HUES48 (cell line): Measurements from ENCODE around the gene ZNF213.
A peak's percentile ranks its signal among the peaks of the same experiment; 100 is the strongest.

Experiments used
- H3K27ac ChIP-seq: one replicate; pipeline ENCODE4 v1.7.0; 2013; ENCODE audit warnings: low read depth, low read length, inconsistent platforms
- H3K27me3 ChIP-seq: 2 replicates; pipeline ENCODE4 v1.6.1; 2013; ENCODE audit warnings: mild to moderate bottlenecking, low read length; ENCODE audit not compliant: control insufficient read depth, insufficient read depth
- H3K36me3 ChIP-seq: 2 replicates; pipeline ENCODE4 v1.6.1; 2013; ENCODE audit warnings: low read length; ENCODE audit not compliant: control insufficient read depth, insufficient read depth
- H3K4me1 ChIP-seq: 2 replicates; pipeline ENCODE4 v1.6.1; 2013; ENCODE audit warnings: mild to moderate bottlenecking, low read length; ENCODE audit not compliant: control insufficient read depth, insufficient read depth
- H3K4me3 ChIP-seq: 2 replicates; pipeline ENCODE4 v1.5.1; 2013; ENCODE audit warnings: mild to moderate bottlenecking, low read depth, low read length
- H3K9ac ChIP-seq: 2 replicates; pipeline ENCODE4 v1.6.1; 2013; ENCODE audit warnings: mild to moderate bottlenecking, low read depth, low read length, moderate library complexity
- H3K9me3 ChIP-seq: 2 replicates; pipeline ENCODE4 v1.6.1; 2013; ENCODE audit warnings: low read length; ENCODE audit not compliant: control insufficient read depth, insufficient read depth

ZNF213 gene

GRCh38 chr16:3094289-3095027, 40.4 kb upstream of the ZNF213 start:
- Histone ChIP-seq H3K4me1 (peaks cover 18% of the 10 kb centered on the region), H3K36me3 (peaks cover 60% of the 10 kb centered on the region), H3K27ac (no peak overlapping the region)

GRCh38 chr16:3095869-3096268, 39.0 kb upstream of the ZNF213 start:
- Histone ChIP-seq H3K36me3 (peaks cover 47% of the 10 kb centered on the region), H3K4me1 (peaks cover 26% of the 10 kb centered on the region), H3K27ac (peak overlapping the region; percentile 41), H3K9me3 (no peaks in the 10 kb centered on the region), H3K4me3 (no peak overlapping the region), H3K9ac (no peak overlapping the region), H3K27me3 (no peaks in the 10 kb centered on the region)

More at GRCh38 chr16:3094289-3095027, 40.4 kb upstream of the ZNF213 start:
- H3K4me3 ChIP-seq = no peak overlapping the region
- H3K9me3 ChIP-seq = no peaks in the 10 kb centered on the region
- H3K27me3 ChIP-seq = no peaks in the 10 kb centered on the region
- no peak overlapping the region for H3K9ac ChIP-seq

- no peak overlapping the region for H3K9ac ChIP-seq
- H3K4me3 ChIP-seq = no peak overlapping the region
- no peaks in the 10 kb centered on the region for H3K27me3 ChIP-seq
- H3K27ac ChIP-seq = peak overlapping the region; percentile 41
- H3K9me3 ChIP-seq = no peaks in the 10 kb centered on the region
- H3K36me3 ChIP-seq = peaks cover 42% of the 10 kb centered on the region
- H3K4me1 ChIP-seq = peaks cover 29% of the 10 kb centered on the region
These were observed 38.5 kb upstream of the ZNF213 start for GRCh38 chr16:3096362-3096761.

GRCh38 chr16:3097266-3097665, 37.6 kb upstream of the ZNF213 start:
- H3K9me3 ChIP-seq = no peaks in the 10 kb centered on the region
- H3K27ac ChIP-seq = peak overlapping the region; percentile 96

GRCh38 chr16:3098459-3099394, 36.1 kb upstream of the ZNF213 start, which contains the start of gene ZSCAN10:
Gene ZSCAN10 (minus strand): TSS chr16:3099294. CDS start chr16:3092937, 6,357 bp downstream.
- Histone ChIP-seq H3K36me3 (peaks cover 23% of the 10 kb centered on the region), H3K9ac (peak within 1 kb of the TSS; percentile 88), H3K4me3 (peak within 1 kb of the TSS; percentile 76), H3K27ac (peak within 1 kb of the TSS; percentile 96), H3K9me3 (no peaks in the 10 kb centered on the region), H3K27me3 (no peaks in the 10 kb centered on the region), H3K4me1 (peaks cover 29% of the 10 kb centered on the region)

More at GRCh38 chr16:3097266-3097665, 37.6 kb upstream of the ZNF213 start:
- Histone ChIP-seq H3K4me3 (peak overlapping the region; percentile 76), H3K27me3 (no peaks in the 10 kb centered on the region), H3K36me3 (peaks cover 33% of the 10 kb centered on the region), H3K4me1 (peaks cover 29% of the 10 kb centered on the region), H3K9ac (peak overlapping the region; percentile 88)

- H3K9ac ChIP-seq = peak overlapping the region; percentile 88
- H3K36me3 ChIP-seq = peaks cover 17% of the 10 kb centered on the region
- H3K27me3 ChIP-seq = no peaks in the 10 kb centered on the region
- H3K4me3 ChIP-seq = peak overlapping the region; percentile 76
- peak overlapping the region; percentile 96 for H3K27ac ChIP-seq
- no peaks in the 10 kb centered on the region for H3K9me3 ChIP-seq
- peaks cover 29% of the 10 kb centered on the region for H3K4me1 ChIP-seq
These were observed 35.5 kb upstream of the ZNF213 start for GRCh38 chr16:3099395-3099731.

GRCh38 chr16:3099732-3100499, 34.9 kb upstream of the ZNF213 start:
- Histone ChIP-seq H3K9ac (peak overlapping the region; percentile 88), H3K36me3 (peaks cover 14% of the 10 kb centered on the region), H3K4me1 (peaks cover 29% of the 10 kb centered on the region), H3K9me3 (no peaks in the 10 kb centered on the region), H3K4me3 (peak overlapping the region; percentile 76), H3K27ac (peak overlapping the region; percentile 96), H3K27me3 (no peaks in the 10 kb centered on the region)

GRCh38 chr16:3101018-3101840, 33.6 kb upstream of the ZNF213 start:
- H3K9ac ChIP-seq = no peak overlapping the region
- no peaks in the 10 kb centered on the region for H3K27me3 ChIP-seq
- peaks cover 32% of the 10 kb centered on the region for H3K4me1 ChIP-seq
- peaks cover 9% of the 10 kb centered on the region for H3K36me3 ChIP-seq
- no peak overlapping the region for H3K4me3 ChIP-seq
- no peaks in the 10 kb centered on the region for H3K9me3 ChIP-seq
- H3K27ac ChIP-seq = peak overlapping the region; percentile 36

- H3K27ac ChIP-seq = peak overlapping the region; percentile 82
- H3K9me3 ChIP-seq = no peaks in the 10 kb centered on the region
- H3K27me3 ChIP-seq = no peaks in the 10 kb centered on the region
- no peak overlapping the region for H3K4me3 ChIP-seq
- peaks cover 2% of the 10 kb centered on the region for H3K36me3 ChIP-seq
- H3K9ac ChIP-seq = 0 out of 2 replicates have a peak overlapping the region, but pooled peaks have one; percentile 3
- peaks cover 27% of the 10 kb centered on the region for H3K4me1 ChIP-seq
These were observed 32.9 kb upstream of the ZNF213 start for GRCh38 chr16:3101841-3102470.
